IMR-90 (cell line): ENCODE data around the gene PYGM.

Experiments used
- BHLHE40 ChIP-seq: fragments of 150-350 bp; IDR thresholded peaks from 2 replicates; pipeline ENCODE4 v1.6.1; 2016; ENCODE audit warnings: mild to moderate bottlenecking, low read depth, low read length
- CEBPB ChIP-seq: IDR thresholded peaks from 2 replicates; pipeline ENCODE4 v1.6.1; 2012; ENCODE audit warnings: low read depth, low read length, improper control_type of control experiment
- CTCF ChIP-seq: conservative IDR thresholded peaks from 2 replicates; pipeline ENCODE4 v1.5.1; 2012; ENCODE audit warnings: mild to moderate bottlenecking, low read depth, low read length, improper control_type of control experiment
- ELK1 ChIP-seq: fragments of 150-350 bp; IDR thresholded peaks from 2 replicates; pipeline ENCODE4 v1.6.1; 2016; ENCODE audit warnings: low read depth, mild to moderate bottlenecking, low read length, moderate library complexity, borderline replicate concordance
- MAFK ChIP-seq: IDR thresholded peaks from 2 replicates; pipeline ENCODE4 v1.6.1; 2012; ENCODE audit warnings: low read depth, low read length, improper control_type of control experiment
- MAZ ChIP-seq: IDR thresholded peaks from 2 replicates; pipeline ENCODE4 v1.6.1; 2012; ENCODE audit warnings: low read depth, mild to moderate bottlenecking, low read length, improper control_type of control experiment, moderate library complexity, borderline replicate concordance
- MXI1 ChIP-seq: IDR thresholded peaks from 2 replicates; pipeline ENCODE4 v1.6.1; 2012; ENCODE audit warnings: low read depth, mild to moderate bottlenecking, low read length, moderate library complexity, borderline replicate concordance
- NFE2L2 ChIP-seq: fragments of 150-350 bp; IDR thresholded peaks from 2 replicates; pipeline ENCODE4 v1.6.1; 2016; ENCODE audit warnings: low read depth, mild to moderate bottlenecking, low read length
- POLR2A ChIP-seq: IDR thresholded peaks from 2 replicates; pipeline ENCODE4 v1.6.1; 2012; ENCODE audit warnings: mild to moderate bottlenecking, low read depth, low read length
- RCOR1 ChIP-seq: IDR thresholded peaks from 2 replicates; pipeline ENCODE4 v1.6.1; 2012; ENCODE audit warnings: mild to moderate bottlenecking, low read length, improper control_type of control experiment; ENCODE audit not compliant: insufficient replicate concordance
- RFX5 ChIP-seq: IDR thresholded peaks from 2 replicates; pipeline ENCODE4 v1.8.0; 2012; ENCODE audit warnings: low read depth, mild to moderate bottlenecking, low read length, moderate library complexity
- SMC3 ChIP-seq: fragments of 150-350 bp; IDR thresholded peaks from 2 replicates; pipeline ENCODE4 v1.6.1; 2016; ENCODE audit warnings: low read depth, mild to moderate bottlenecking, antibody characterized with exemption, low read length, moderate library complexity
- USF2 ChIP-seq: fragments of 150-350 bp; IDR thresholded peaks from 2 replicates; pipeline ENCODE4 v1.6.1; 2017; ENCODE audit warnings: mild to moderate bottlenecking, antibody characterized with exemption, low read length, low read depth

GRCh38 chr11:64792482-64792881 is 32.7 kb upstream of the PYGM start:
- TF ChIP-seq BHLHE40 (no peak), CTCF (no peak), POLR2A (no peak), USF2 (no peak), MXI1 (no peak), CEBPB (no peak), RCOR1 (no peak), SMC3 (no peak), MAZ (no peak), RFX5 (no peak), MAFK (no peak), ELK1 (no peak), NFE2L2 (no peak)
